Tibial nerve (tissue), 4 donors: ENCODE data around the gene FGD5.

Experiments
- EP300 ChIP-seq, 2 donors: sonication (generic); formaldehyde crosslinking; IDR thresholded peaks; one replicate each; pipeline ENCODE4 v1.6.1; 2017; ENCODE audit warnings: antibody characterized with exemption in 2 of 2, mild to moderate bottlenecking in 1 of 2
- TF ChIP-seq, protein P1 (sequence below), 5 experiments: fragments of 200-600 bp in 3 of 5; fragments of 450-650 bp in 2 of 5; sonication (generic) in 3 of 5; IDR thresholded peaks; one replicate each; pipeline ENCODE4 v1.5.1; 2016 to 2019; ENCODE audit warnings: antibody characterized with exemption in 5 of 5, mild to moderate bottlenecking in 3 of 5, moderate library complexity in 2 of 5

- no peak for TF ChIP-seq EP300 (IDR thresholded peaks at IDR 0.05)
- TF ChIP-seq, protein P1, sequence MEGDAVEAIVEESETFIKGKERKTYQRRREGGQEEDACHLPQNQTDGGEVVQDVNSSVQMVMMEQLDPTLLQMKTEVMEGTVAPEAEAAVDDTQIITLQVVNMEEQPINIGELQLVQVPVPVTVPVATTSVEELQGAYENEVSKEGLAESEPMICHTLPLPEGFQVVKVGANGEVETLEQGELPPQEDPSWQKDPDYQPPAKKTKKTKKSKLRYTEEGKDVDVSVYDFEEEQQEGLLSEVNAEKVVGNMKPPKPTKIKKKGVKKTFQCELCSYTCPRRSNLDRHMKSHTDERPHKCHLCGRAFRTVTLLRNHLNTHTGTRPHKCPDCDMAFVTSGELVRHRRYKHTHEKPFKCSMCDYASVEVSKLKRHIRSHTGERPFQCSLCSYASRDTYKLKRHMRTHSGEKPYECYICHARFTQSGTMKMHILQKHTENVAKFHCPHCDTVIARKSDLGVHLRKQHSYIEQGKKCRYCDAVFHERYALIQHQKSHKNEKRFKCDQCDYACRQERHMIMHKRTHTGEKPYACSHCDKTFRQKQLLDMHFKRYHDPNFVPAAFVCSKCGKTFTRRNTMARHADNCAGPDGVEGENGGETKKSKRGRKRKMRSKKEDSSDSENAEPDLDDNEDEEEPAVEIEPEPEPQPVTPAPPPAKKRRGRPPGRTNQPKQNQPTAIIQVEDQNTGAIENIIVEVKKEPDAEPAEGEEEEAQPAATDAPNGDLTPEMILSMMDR (IDR thresholded peaks at IDR 0.05) = no peak
Observed at GRCh38 chr3:14821151-14821550, 2.4 kb downstream of the FGD5 start.
